Lung (tissue), 16 donors: ENCODE measurements around the gene CYSLTR1. TPM values are rescaled to one million over a fixed set of nuclear protein-coding genes. Genes with fewer than 3 reads are reported as not detected.

Experiments
- ATAC-seq: fragments of 200-7000 bp; cut with Tn5 transposase; one replicate; pipeline ENCODE4 v1.9.1; 2020; ENCODE audit warnings: moderate number of reproducible peaks; ENCODE audit not compliant: insufficient read depth, low FRiP score
- DNase-seq, 3 donors: peaks; one replicate each; pipeline ENCODE4 v3.0.0-alpha.2; 2013 to 2017
- H3K27ac ChIP-seq, 2 donors: one replicate each; pipeline ENCODE4 v1.5.1; 2013; ENCODE audit warnings: mild to moderate bottlenecking in 2 of 2, moderate library complexity in 2 of 2, control low read depth in 1 of 2, inconsistent platforms in 1 of 2, low read depth in 1 of 2, low read length in 1 of 2
- H3K27me3 ChIP-seq, 3 donors: one replicate each; pipeline ENCODE4 v1.5.1; 2013; ENCODE audit warnings: low read length in 2 of 3; ENCODE audit not compliant: control insufficient read depth in 3 of 3, insufficient read depth in 3 of 3
- H3K36me3 ChIP-seq, 4 donors: one replicate each; pipeline ENCODE4 v1.5.1; 2013; ENCODE audit warnings: low read length in 4 of 4, mild to moderate bottlenecking in 1 of 4, moderate library complexity in 1 of 4; ENCODE audit not compliant: control insufficient read depth in 4 of 4, insufficient read depth in 4 of 4
- H3K4me1 ChIP-seq, 5 donors: one replicate each; pipeline ENCODE4 v1.5.1; 2013; ENCODE audit warnings: low read length in 5 of 5, mild to moderate bottlenecking in 2 of 5, moderate library complexity in 1 of 5; ENCODE audit not compliant: control insufficient read depth in 5 of 5, insufficient read depth in 5 of 5
- H3K4me3 ChIP-seq: one replicate; pipeline ENCODE4 v1.5.1; 2013; ENCODE audit warnings: mild to moderate bottlenecking, control low read depth, moderate library complexity
- H3K9ac ChIP-seq, 2 donors: one replicate each; pipeline ENCODE4 v1.5.1; 2013; ENCODE audit warnings: low read length in 2 of 2, control low read depth in 1 of 2; ENCODE audit not compliant: insufficient read depth in 1 of 2
- H3K9me3 ChIP-seq, 4 donors: one replicate each; pipeline ENCODE4 v1.5.1; 2013; ENCODE audit warnings: low read length in 3 of 4, mild to moderate bottlenecking in 1 of 4, moderate library complexity in 1 of 4; ENCODE audit not compliant: control insufficient read depth in 4 of 4, insufficient read depth in 3 of 4
- CTCF ChIP-seq: IDR thresholded peaks from 2 replicates; pipeline ENCODE4 v1.5.1; 2012; ENCODE audit warnings: mild to moderate bottlenecking; ENCODE audit errors: control extremely low read depth, extremely low read depth
- WGBS, 2 donors: extraction: QIAGEN DNeasy Blood & Tissue Kit; methylation state at CpG; one replicate each; pipeline ENCODE4 v1.1.7; 2013; 5-methylcytosine and 5-hydroxymethylcytosine counted together
- long read RNA-seq, 5 donors: transcript quantifications; one replicate each; lab custom pipeline, GENCODE V29; 2026
- polyA plus RNA-seq, 2 donors: library from polyadenylated mRNA; stranded (reverse); fragments of 200-250 nt; gene quantifications; one replicate each; pipeline ENCODE4 v1.2.1, GENCODE V29; 2013
- total RNA-seq, 2 donors: library from RNA; depleted of rRNA in 1 of 2; stranded (reverse); fragments of >200 nt in 1 of 2; gene quantifications; one replicate each; pipeline ENCODE4 v1.2.1, GENCODE V29; 2014 to 2021
- donor health status: control.
- donor health status: control.
- donor health status: Bipolar disorder and iron deficiency.
- donor health status: healthy.
- donor health status: DM: yes; HTN: yes; CAD: no.

Gene CYSLTR1
- total RNA-seq (1 to 10 TPM; 2.5 to 5.4 TPM), polyA plus RNA-seq (1 to 10 TPM; 1.8 to 2.1 TPM)
- long read RNA-seq, donor 1: 0 reads
- long read RNA-seq, donor 2, partial matches to known transcripts: 0 of 1 reads
- long read RNA-seq, donor 2, other reads (novel, unspliced or antisense): 0 of 1 reads
- long read RNA-seq, donor 3, partial matches to known transcripts: 0 of 1 reads
- long read RNA-seq, donor 3, other reads (novel, unspliced or antisense): 0 of 1 reads
- long read RNA-seq, donor 4: 0 reads
- long read RNA-seq, donor 5, partial matches to known transcripts: 0 of 2 reads
- long read RNA-seq, donor 5, other reads (novel, unspliced or antisense): 0 of 2 reads

- peak within 1 kb of the TSS; percentile 20 for H3K4me3 ChIP-seq
- H3K9ac ChIP-seq: no peak within 1 kb of the TSS
- no peaks in the 10 kb centered on the region for H3K4me1 ChIP-seq
- 4 to 21% methylated on average over 7 of the region's 7 CpGs for WGBS, 2 donors
- DNase-seq: peak in 2 of 3 donors; percentile 7 to 12
- H3K36me3 ChIP-seq: no peaks in the 10 kb centered on the region
- H3K9me3 ChIP-seq: no peaks in the 10 kb centered on the region
- peak within 1 kb of the TSS in 1 of 2 donors; percentile 57 for H3K27ac ChIP-seq
- peak; percentile 53 for ATAC-seq
- no peak for TF ChIP-seq CTCF
- no peaks in the 10 kb centered on the region for H3K27me3 ChIP-seq
These were observed at the start of gene CYSLTR1 for GRCh38 chrX:78327370-78328086. Gene CYSLTR1 (minus strand): TSS chrX:78327611. CDS start chrX:78273746, 53,865 bp downstream.

GRCh38 chrX:78377186-78377585, 49.8 kb upstream of the CYSLTR1 start:
- WGBS, 2 donors: 69 to 90% methylated on average over 2 of the region's 2 CpGs
- no peak for DNase-seq
- TF ChIP-seq CTCF: no peak

GRCh38 chrX:78375894-78376293, 48.5 kb upstream of the CYSLTR1 start:
- no peak for ATAC-seq
- H3K27ac ChIP-seq: no peak overlapping the region
- no peak for TF ChIP-seq CTCF
- H3K9me3 ChIP-seq: no peaks in the 10 kb centered on the region
- no peak overlapping the region for H3K4me3 ChIP-seq
- DNase-seq: no peak
- no peaks in the 10 kb centered on the region for H3K4me1 ChIP-seq
- no peaks in the 10 kb centered on the region for H3K36me3 ChIP-seq
- no peaks in the 10 kb centered on the region for H3K27me3 ChIP-seq
- no peak overlapping the region for H3K9ac ChIP-seq

More at GRCh38 chrX:78377186-78377585, 49.8 kb upstream of the CYSLTR1 start:
- Histone ChIP-seq H3K9ac (no peak overlapping the region), H3K36me3 (no peaks in the 10 kb centered on the region), H3K27me3 (no peaks in the 10 kb centered on the region), H3K27ac (no peak overlapping the region), H3K4me1 (no peaks in the 10 kb centered on the region), H3K4me3 (no peak overlapping the region), H3K9me3 (no peaks in the 10 kb centered on the region)
- ATAC-seq: no peak
